H7 (cell line): ENCODE measurements around the gene MROH7. TPM values are rescaled to one million over a fixed set of nuclear protein-coding genes. Genes with fewer than 3 reads are reported as not detected.

Experiments used
- DNase-seq: peaks from one replicate; pipeline ENCODE4 v3.0.0; 2012
- H3K27me3 ChIP-seq: 2 replicates; pipeline ENCODE4 v1.6.0; 2011; ENCODE audit warnings: mild to moderate bottlenecking, low read length; ENCODE audit not compliant: control insufficient read depth, insufficient read depth
- H3K36me3 ChIP-seq: replicated peaks from 2 replicates; pipeline ENCODE4 v1.5.1; 2011; ENCODE audit warnings: low read length; ENCODE audit not compliant: control insufficient read depth, insufficient read depth
- H3K4me3 ChIP-seq: 2 replicates; pipeline ENCODE4 v1.5.1; 2011; ENCODE audit warnings: low read depth, mild to moderate bottlenecking, control low read depth, low read length, moderate library complexity; ENCODE audit not compliant: insufficient read depth
- total RNA-seq: library from RNA; depleted of rRNA; stranded (reverse); fragments of >200 nt; shearing (Covaris generic); gene quantifications from 2 replicates; pipeline ENCODE4 v1.2.3, GENCODE V29; 2014; rRNA removed

The MROH7 gene
- 0.03 and 0.18 TPM in 2 replicates for total RNA-seq

DNA sequence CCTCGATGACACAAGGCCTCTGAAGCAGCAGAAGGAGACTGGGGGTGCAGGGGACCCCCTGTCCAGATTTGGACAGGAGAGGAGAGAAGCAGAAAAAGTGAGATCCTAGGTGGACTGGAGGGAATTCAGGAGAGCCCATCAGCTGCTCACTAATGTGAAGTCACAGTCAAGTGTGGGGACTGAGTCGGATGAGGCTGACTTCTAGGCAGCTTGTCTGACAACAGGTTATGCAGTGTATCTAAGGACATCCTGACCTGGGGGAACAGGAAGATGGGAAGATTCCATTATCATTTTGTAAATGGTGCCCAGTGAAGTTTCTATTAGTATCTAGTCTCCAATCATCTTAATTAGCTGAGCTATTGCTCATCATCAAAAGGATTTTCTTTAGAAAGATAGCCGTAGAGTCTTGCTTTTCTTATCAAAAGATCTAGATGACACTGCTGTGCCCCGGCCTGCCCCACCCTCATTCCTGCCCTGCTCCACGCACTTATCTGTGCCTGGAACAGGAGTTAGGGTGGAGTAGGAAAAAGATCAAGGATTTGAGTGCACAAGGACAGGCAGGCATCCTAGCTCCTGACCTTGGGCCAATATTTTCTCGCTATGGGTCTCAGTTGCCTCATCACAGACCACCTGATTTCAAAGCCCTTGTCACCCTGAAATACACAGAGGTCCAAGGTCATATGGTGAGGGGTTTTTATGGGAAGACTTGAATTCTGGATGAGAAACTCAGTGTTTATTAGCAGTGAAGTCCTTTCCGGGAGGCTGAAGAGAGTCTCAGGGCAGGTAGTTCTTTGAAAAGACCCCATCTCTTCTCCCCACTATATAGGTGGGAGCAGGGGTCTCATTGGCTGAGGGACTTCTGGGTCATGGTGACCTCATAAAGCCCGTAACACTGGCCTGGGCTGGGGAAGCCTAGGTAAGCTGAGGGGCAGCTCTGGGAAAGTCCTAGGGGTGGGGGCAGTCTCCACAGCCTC is at the start of gene MROH7:
TSS of gene MROH7 (plus strand) at position 924 of the 974 bp plus-strand sequence. CDS start 11,141 bp downstream, outside the sequence.
- Histone ChIP-seq H3K36me3 (no peaks in the 10 kb centered on the region), H3K27me3 (no peaks in the 10 kb centered on the region; the same call in 1 of the 2 replicates), H3K4me3 (no peak within 1 kb of the TSS)
- DNase-seq, result no peak

DNA sequence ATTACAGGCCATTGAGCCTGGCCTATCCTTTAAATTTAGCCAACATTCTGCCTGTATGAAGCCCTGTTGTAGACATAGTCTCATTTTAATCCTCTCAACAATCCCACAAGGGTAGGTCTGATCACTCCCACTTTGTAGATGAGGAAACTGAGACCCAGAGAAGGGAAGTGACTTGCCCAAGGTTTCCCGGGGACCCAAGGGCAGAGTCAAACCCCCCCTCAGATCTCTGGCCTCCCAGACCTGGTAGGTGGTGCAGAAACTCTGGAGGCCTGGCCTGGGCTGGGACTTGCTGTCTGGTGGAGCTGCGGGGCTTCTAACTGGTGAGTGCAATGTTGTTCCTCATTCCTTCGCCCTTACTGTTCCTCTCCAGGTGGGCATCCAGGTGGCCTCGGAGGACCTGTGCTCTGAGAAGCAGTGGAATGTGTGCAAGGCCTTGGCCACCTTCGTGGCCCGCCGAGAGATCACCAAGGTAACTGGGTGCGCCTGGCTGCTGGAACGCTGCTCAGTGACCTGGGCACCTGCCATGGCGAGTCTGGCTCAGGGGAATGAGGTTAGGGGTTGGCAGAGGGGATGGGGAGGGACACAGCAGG is 47.9 kb upstream of the MROH7 start:
- Histone ChIP-seq H3K27me3 (no peaks in the 10 kb centered on the region), H3K4me3 (no peak overlapping the region), H3K36me3 (no peaks in the 10 kb centered on the region)
- no peak for DNase-seq

DNA sequence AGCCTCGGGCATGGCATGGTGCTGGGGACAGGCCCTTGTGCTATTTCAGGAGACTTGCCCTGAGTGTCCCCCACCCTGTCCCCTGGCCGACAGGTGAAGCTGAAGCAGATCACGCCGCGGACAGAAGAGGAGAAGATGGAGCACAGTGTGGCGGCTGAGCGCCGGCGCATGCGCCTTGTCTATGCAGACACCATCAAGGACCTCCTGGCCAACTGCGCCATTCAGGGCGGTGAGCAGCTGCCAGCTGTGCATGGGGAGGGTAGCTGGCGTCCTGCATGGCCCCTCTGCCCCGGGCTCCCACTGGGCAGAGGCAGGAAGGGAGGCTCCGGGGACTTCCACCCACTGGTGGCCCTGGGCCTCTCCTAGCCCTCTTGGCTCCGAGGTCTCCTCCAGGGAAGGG is 47.1 kb upstream of the MROH7 start:
- DNase-seq, result no peak
- H3K36me3 ChIP-seq, result no peaks in the 10 kb centered on the region
- H3K27me3 ChIP-seq, result no peaks in the 10 kb centered on the region
- no peak overlapping the region for H3K4me3 ChIP-seq

- H3K27me3 ChIP-seq, result no peaks in the 10 kb centered on the region
- DNase-seq, result no peak
These were observed 45.6 kb upstream of the MROH7 start for GRCh38 chr1:54595956-54596498.

GRCh38 chr1:54596756-54597155 is 44.8 kb upstream of the MROH7 start:
- DNase-seq, result no peak
- H3K4me3 ChIP-seq, result no peak overlapping the region
- no peaks in the 10 kb centered on the region for H3K36me3 ChIP-seq
- H3K27me3 ChIP-seq, result no peaks in the 10 kb centered on the region

More at GRCh38 chr1:54595956-54596498, 45.6 kb upstream of the MROH7 start:
- Histone ChIP-seq H3K4me3 (no peak overlapping the region), H3K36me3 (no peaks in the 10 kb centered on the region)

DNA sequence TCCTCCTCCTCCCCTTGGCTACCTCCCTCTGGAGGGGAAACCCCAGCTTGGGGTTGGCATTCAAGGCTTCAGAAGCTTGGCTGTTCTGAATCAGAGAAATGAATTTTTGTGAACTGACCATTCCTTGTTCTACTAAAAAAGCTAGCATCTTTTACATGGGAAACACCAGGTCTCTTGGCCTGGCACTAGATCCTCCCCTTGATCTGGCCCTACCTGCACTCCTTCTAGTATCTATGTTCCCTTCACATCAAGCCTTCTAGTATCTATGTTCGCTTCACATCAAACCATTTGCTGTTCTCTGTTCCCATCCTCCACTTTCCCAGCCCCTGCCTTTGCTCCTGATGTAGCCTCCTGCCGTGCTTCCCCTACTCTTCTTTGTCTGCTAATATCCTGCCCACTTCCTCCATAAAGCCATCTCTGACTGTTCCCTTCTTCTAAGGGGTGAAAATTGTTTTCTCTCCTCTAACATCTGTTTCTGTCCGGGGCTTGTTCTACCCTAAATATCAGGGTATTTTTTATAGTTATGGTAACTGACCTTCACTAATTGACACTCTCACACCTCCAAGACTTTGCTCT is 44.0 kb upstream of the MROH7 start:
- Histone ChIP-seq H3K4me3 (no peak overlapping the region), H3K36me3 (no peaks in the 10 kb centered on the region), H3K27me3 (no peaks in the 10 kb centered on the region)
- no peak for DNase-seq

GRCh38 chr1:54599211-54599823 is 42.3 kb upstream of the MROH7 start:
- no peak overlapping the region for H3K4me3 ChIP-seq
- H3K36me3 ChIP-seq, result no peaks in the 10 kb centered on the region
- no peaks in the 10 kb centered on the region for H3K27me3 ChIP-seq
- no peak for DNase-seq

DNA sequence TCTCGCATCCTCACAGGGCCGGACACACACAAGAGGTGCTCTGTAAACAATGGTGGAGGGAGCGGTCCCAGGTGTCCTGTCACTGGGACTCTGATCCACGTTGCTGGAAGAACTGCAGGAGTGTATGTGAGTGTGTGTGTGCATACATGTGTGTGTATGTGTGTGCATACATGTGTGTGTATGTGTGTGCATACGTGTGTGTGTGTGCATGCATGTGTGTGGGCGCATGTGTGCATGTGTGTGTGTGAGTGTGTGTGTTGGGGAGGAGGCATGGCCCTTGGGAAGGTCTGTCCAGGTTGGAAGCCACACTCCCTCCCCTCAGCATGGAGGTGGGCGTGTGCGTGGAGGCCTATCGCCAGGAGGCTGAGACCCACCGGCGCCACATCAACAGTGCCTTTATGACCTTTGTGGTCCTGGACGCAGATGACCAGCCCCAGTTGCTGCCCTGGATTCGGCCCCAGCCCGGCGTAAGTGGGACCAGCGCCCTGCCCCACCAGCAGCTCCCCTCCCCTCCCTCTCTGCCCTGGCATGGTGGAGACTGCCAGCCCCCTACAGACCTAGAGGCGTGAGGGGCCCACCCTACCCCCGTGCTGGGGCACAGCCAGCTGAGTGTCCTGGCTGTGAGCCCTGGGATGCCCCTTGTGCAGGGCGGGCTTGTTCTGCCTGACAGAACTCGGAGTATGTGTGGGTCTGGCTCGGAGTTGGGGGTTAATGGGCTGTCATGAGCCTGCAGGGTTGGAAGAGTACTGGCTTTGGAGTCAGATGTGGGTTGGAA is 40.5 kb upstream of the MROH7 start:
- DNase-seq, result no peak
- H3K4me3 ChIP-seq, result no peak overlapping the region
- H3K27me3 ChIP-seq, result no peaks in the 10 kb centered on the region
- no peaks in the 10 kb centered on the region for H3K36me3 ChIP-seq

GRCh38 chr1:54601730-54602129 is 39.9 kb upstream of the MROH7 start:
- no peaks in the 10 kb centered on the region for H3K36me3 ChIP-seq
- H3K27me3 ChIP-seq, result no peaks in the 10 kb centered on the region
- peak; percentile 67 for DNase-seq
- no peak overlapping the region for H3K4me3 ChIP-seq

DNA sequence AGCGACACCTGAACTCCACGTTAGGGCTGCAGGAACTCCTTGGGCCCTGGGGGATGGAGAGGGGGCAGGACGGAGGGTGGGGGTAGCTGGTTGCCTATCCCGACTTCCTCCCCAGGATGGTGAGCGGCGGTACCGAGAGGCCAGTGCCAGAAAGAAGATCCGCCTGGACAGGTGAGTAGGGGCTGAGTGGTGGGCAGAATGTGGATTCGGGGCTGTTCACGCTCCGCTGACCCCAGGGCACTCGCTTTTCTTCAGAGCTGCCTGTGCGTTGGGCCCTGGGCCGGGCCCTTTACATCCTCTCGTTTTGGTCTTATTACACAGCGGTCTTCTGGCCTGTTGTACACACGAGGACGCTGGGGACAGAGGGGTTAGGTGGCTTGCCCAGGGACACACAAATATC is 39.0 kb upstream of the MROH7 start:
- no peak overlapping the region for H3K4me3 ChIP-seq
- H3K27me3 ChIP-seq, result no peaks in the 10 kb centered on the region
- DNase-seq, result no peak
- no peaks in the 10 kb centered on the region for H3K36me3 ChIP-seq

DNA sequence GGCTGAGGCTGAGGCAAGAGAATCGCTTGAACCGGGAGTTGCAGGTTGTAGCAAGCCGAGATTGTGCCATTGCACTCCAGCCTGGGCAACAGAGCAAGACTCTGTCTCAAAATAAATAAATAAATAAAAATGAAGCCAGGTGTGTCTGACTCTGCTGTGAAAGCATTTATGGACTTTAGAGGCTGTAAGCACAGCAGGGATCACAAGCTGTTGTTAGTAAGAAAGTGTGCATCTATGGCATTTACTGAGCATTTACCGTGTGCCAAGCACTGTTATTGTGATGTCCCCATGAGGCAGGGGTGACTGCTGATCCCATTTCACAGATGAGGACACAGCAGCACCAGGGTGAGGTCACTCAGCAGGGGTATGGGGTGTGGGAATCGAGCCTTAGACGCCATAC is 38.3 kb upstream of the MROH7 start:
- Histone ChIP-seq H3K36me3 (no peaks in the 10 kb centered on the region), H3K27me3 (no peaks in the 10 kb centered on the region), H3K4me3 (no peak overlapping the region)
- DNase-seq, result no peak

DNA sequence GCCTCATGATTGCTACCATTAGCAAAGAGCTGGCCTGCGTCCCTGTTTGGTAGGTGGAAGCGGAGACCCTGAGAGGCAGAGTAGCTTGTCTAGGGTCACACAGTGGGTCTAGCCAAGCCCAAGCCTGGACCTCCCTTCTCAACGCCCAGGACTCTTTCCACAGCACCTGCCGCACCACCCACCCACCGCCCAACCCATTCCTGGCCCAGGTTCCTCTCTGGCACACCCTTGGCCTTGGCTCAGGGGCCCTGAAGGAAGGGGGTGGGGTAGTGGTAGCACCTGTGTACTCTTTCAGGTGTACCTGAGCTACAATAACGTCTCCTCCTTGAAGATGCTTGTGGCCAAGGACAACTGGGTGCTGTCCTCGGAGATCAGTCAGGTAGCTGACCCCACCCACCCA is 37.5 kb upstream of the MROH7 start:
- H3K36me3 ChIP-seq, result no peaks in the 10 kb centered on the region
- H3K27me3 ChIP-seq, result no peaks in the 10 kb centered on the region
- H3K4me3 ChIP-seq, result no peak overlapping the region
- DNase-seq, result no peak

DNA sequence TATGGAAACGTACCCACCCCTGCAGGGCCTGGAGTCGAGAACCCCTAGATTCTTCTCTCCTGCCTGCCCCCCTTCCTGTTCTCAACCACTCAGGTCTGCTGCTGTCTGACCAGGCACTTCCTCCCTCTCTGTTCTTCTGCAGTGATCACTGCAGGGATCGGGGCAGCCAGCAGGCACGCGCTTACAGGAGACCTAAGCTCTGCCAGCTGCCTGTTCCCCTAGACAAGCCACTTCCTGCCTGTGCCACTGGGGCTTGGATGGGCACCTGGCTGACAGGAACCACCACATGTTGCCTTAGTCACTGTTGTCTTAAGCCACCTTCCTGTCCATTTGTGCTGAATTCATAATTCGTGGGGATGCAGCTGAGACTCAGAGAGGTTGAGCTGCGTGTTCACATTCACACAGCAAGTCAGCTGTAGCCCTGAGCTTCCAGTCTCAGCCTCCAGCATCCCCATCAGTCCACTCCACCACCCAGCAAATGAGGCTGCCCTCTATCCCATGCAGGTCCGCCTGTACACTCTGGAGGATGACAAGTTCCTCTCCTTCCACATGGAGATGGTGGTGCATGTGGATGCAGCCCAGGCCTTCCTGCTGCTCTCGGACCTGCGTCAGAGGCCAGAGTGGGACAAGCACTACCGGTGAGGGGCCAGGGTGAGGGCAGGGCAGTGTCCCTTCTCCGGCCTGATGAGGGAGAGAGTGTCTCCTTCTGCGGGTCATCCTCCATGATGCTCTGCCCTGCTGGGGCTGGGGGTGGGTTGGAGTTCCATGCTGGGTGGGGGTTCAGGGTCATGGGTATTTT is 36.8 kb upstream of the MROH7 start:
- H3K36me3 ChIP-seq, result no peaks in the 10 kb centered on the region
- no peak overlapping the region for H3K4me3 ChIP-seq
- H3K27me3 ChIP-seq, result no peaks in the 10 kb centered on the region
- DNase-seq, result no peak
